ENCODE results near the gene ALG12. TPM values are rescaled to one million over a fixed set of nuclear protein-coding genes. Genes with fewer than 3 reads are reported as not detected.

ALG12 gene
- total and polyA plus RNA-seq, 2 of the 4 experiments (the other 2 are of a cell fraction) = 7.2 to 10.9 TPM

DNA sequence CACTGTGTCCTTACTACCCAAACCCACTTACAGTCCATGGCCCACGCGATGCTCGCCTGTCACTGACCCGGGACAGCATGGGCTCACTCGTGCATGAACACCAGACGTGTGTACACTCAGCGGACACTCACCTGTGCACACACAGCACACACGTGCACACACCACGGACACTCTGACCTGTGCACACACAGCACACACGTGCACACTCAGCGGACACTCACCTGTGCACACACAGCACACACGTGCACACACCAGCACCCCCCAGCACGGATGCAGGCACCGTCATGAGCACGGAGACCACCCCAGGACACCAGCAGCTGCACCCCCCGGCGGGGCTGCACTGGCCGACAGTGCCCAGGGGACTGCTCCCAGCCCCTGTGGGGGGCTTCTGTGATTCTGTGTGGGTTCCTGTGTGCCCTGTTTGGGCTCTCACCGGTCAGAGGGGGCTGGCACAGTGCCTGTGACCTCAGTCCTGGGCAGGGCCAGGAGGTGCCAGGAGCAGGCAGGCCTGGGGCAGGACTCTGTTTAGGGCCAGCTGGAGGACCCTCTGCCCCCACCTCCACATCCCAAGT is 20.4 kb upstream of the ALG12 start (continued):
- no peak for TF ChIP-seq RCOR1 (IDR thresholded peaks at IDR 0.05; ENCODE audit: insufficient replicate concordance, low read length)
- no peak for TF ChIP-seq CHD1 (IDR thresholded peaks at IDR 0.05; ENCODE audit: low read depth, low read length)
- TF ChIP-seq CTCF (conservative IDR thresholded peaks at IDR 0.05; ENCODE audit: low read depth, low read length) = no peak

All from IMR-90 (cell line).